Activated naive CD8-positive, alpha-beta T cell treated with anti-CD3 and anti-CD28 coated beads, Interleukin-2, amount 50 U/mL, for 24 hours (primary cell): Measurements from ENCODE around the gene ADAMTS16.

Source experiments
- ATAC-seq: fragments of 150-1000 bp; cut with Tn5 transposase; one replicate; pipeline ENCODE4 v1.10.0; 2021
- DNase-seq: peaks from one replicate; pipeline ENCODE4 v3.0.0; 2021
- H3K27ac Mint-ChIP-seq: one replicate; pipeline ENCODE4 v1.8.0; 2021; ENCODE audit warnings: mild to moderate bottlenecking, mixed read lengths
- H3K27me3 Mint-ChIP-seq: one replicate; pipeline ENCODE4 v1.8.0; 2021; ENCODE audit warnings: mixed read lengths
- H3K36me3 Mint-ChIP-seq: one replicate; pipeline ENCODE4 v1.8.0; 2021; ENCODE audit warnings: low read depth, mixed read lengths
- H3K4me1 Mint-ChIP-seq: one replicate; pipeline ENCODE4 v1.8.0; 2021; ENCODE audit warnings: mixed read lengths
- H3K4me3 Mint-ChIP-seq: one replicate; pipeline ENCODE4 v1.8.0; 2021; ENCODE audit warnings: mild to moderate bottlenecking, moderate library complexity, mixed read lengths
- H3K9me3 Mint-ChIP-seq: one replicate; pipeline ENCODE4 v1.8.0; 2021; ENCODE audit warnings: mixed read lengths

The ADAMTS16 gene

GRCh38 chr5:5139777-5140478 lies at the start of gene ADAMTS16:
Gene ADAMTS16, plus strand, starts transcription at chr5:5140330. Its CDS starts 138 bp downstream, at chr5:5140468.
- H3K36me3 Mint-ChIP-seq = no peaks in the 10 kb centered on the region
- H3K27me3 Mint-ChIP-seq = peaks cover 30% of the 10 kb centered on the region
- peaks cover 3% of the 10 kb centered on the region for H3K4me1 Mint-ChIP-seq
- no peak for ATAC-seq
- no peak for DNase-seq
- no peaks in the 10 kb centered on the region for H3K9me3 Mint-ChIP-seq
- no peak within 1 kb of the TSS for H3K27ac Mint-ChIP-seq
- no peak within 1 kb of the TSS for H3K4me3 Mint-ChIP-seq

GRCh38 chr5:5092149-5092548 lies 48.0 kb upstream of the ADAMTS16 start:
- DNase-seq = no peak

GRCh38 chr5:5100635-5101034 lies 39.5 kb upstream of the ADAMTS16 start:
- ATAC-seq (no peak), DNase-seq (no peak)
- no peaks in the 10 kb centered on the region for H3K27me3 Mint-ChIP-seq
- H3K4me1 Mint-ChIP-seq = no peaks in the 10 kb centered on the region
- no peak overlapping the region for H3K27ac Mint-ChIP-seq
- no peak overlapping the region for H3K4me3 Mint-ChIP-seq
- no peaks in the 10 kb centered on the region for H3K36me3 Mint-ChIP-seq
- peaks cover 4% of the 10 kb centered on the region for H3K9me3 Mint-ChIP-seq

More at GRCh38 chr5:5092149-5092548, 48.0 kb upstream of the ADAMTS16 start:
- no peak for ATAC-seq
- Mint-ChIP-seq H3K4me1 (no peaks in the 10 kb centered on the region), H3K4me3 (no peak overlapping the region), H3K9me3 (peaks cover 7% of the 10 kb centered on the region), H3K36me3 (no peaks in the 10 kb centered on the region), H3K27me3 (no peaks in the 10 kb centered on the region), H3K27ac (no peak overlapping the region)

- no peaks in the 10 kb centered on the region for H3K4me1 Mint-ChIP-seq
- ATAC-seq (no peak), DNase-seq (no peak)
- no peaks in the 10 kb centered on the region for H3K9me3 Mint-ChIP-seq
- H3K4me3 Mint-ChIP-seq = no peak overlapping the region
- H3K36me3 Mint-ChIP-seq = no peaks in the 10 kb centered on the region
- no peak overlapping the region for H3K27ac Mint-ChIP-seq
- H3K27me3 Mint-ChIP-seq = no peaks in the 10 kb centered on the region
Observed at GRCh38 chr5:5101676-5102075, 38.5 kb upstream of the ADAMTS16 start.

- H3K4me3 Mint-ChIP-seq = no peak overlapping the region
- ATAC-seq = no peak
- no peak for DNase-seq
- no peaks in the 10 kb centered on the region for H3K9me3 Mint-ChIP-seq
- no peaks in the 10 kb centered on the region for H3K27me3 Mint-ChIP-seq
- H3K27ac Mint-ChIP-seq = no peak overlapping the region
- H3K4me1 Mint-ChIP-seq = no peaks in the 10 kb centered on the region
- no peaks in the 10 kb centered on the region for H3K36me3 Mint-ChIP-seq
Observed at GRCh38 chr5:5103245-5103644, 36.9 kb upstream of the ADAMTS16 start.

- Mint-ChIP-seq H3K27ac (no peak overlapping the region), H3K27me3 (no peaks in the 10 kb centered on the region), H3K4me1 (no peaks in the 10 kb centered on the region), H3K9me3 (no peaks in the 10 kb centered on the region), H3K36me3 (no peaks in the 10 kb centered on the region), H3K4me3 (no peak overlapping the region)
- DNase-seq (no peak), ATAC-seq (no peak)
Observed at GRCh38 chr5:5104550-5104949, 35.6 kb upstream of the ADAMTS16 start.

GRCh38 chr5:5105531-5105930 lies 34.6 kb upstream of the ADAMTS16 start:
- H3K27me3 Mint-ChIP-seq = no peaks in the 10 kb centered on the region
- no peaks in the 10 kb centered on the region for H3K9me3 Mint-ChIP-seq
- DNase-seq = no peak
- H3K36me3 Mint-ChIP-seq = no peaks in the 10 kb centered on the region
- H3K4me1 Mint-ChIP-seq = no peaks in the 10 kb centered on the region
- ATAC-seq = no peak
- H3K4me3 Mint-ChIP-seq = no peak overlapping the region
- no peak overlapping the region for H3K27ac Mint-ChIP-seq

- Mint-ChIP-seq H3K9me3 (peaks cover 11% of the 10 kb centered on the region), H3K27me3 (no peaks in the 10 kb centered on the region), H3K4me1 (peaks cover 4% of the 10 kb centered on the region), H3K36me3 (no peaks in the 10 kb centered on the region), H3K4me3 (no peak overlapping the region), H3K27ac (no peak overlapping the region)
- DNase-seq (no peak), ATAC-seq (peak; percentile 89)
Observed at GRCh38 chr5:5116956-5117355, 23.2 kb upstream of the ADAMTS16 start.

- Mint-ChIP-seq H3K9me3 (peaks cover 6% of the 10 kb centered on the region), H3K27ac (no peak overlapping the region), H3K27me3 (peaks cover 2% of the 10 kb centered on the region), H3K4me1 (no peaks in the 10 kb centered on the region), H3K36me3 (no peaks in the 10 kb centered on the region), H3K4me3 (no peak overlapping the region)
- DNase-seq (no peak), ATAC-seq (no peak)
Observed at GRCh38 chr5:5122776-5123175, 17.4 kb upstream of the ADAMTS16 start.

GRCh38 chr5:5124231-5124630 lies 15.9 kb upstream of the ADAMTS16 start:
- no peak overlapping the region for H3K27ac Mint-ChIP-seq
- DNase-seq = no peak
- H3K27me3 Mint-ChIP-seq = peaks cover 2% of the 10 kb centered on the region
- H3K36me3 Mint-ChIP-seq = no peaks in the 10 kb centered on the region
- H3K4me1 Mint-ChIP-seq = no peaks in the 10 kb centered on the region
- H3K9me3 Mint-ChIP-seq = no peaks in the 10 kb centered on the region
- no peak overlapping the region for H3K4me3 Mint-ChIP-seq
- no peak for ATAC-seq

- no peaks in the 10 kb centered on the region for H3K4me1 Mint-ChIP-seq
- H3K27me3 Mint-ChIP-seq = peaks cover 2% of the 10 kb centered on the region
- H3K27ac Mint-ChIP-seq = no peak overlapping the region
- DNase-seq (no peak), ATAC-seq (no peak)
- no peak overlapping the region for H3K4me3 Mint-ChIP-seq
- H3K36me3 Mint-ChIP-seq = no peaks in the 10 kb centered on the region
- no peaks in the 10 kb centered on the region for H3K9me3 Mint-ChIP-seq
Observed at GRCh38 chr5:5126444-5126843, 13.7 kb upstream of the ADAMTS16 start.

GRCh38 chr5:5128766-5129165 lies 11.4 kb upstream of the ADAMTS16 start:
- ATAC-seq (no peak), DNase-seq (no peak)
- Mint-ChIP-seq H3K4me3 (no peak overlapping the region), H3K36me3 (no peaks in the 10 kb centered on the region), H3K27me3 (peaks cover 4% of the 10 kb centered on the region), H3K4me1 (no peaks in the 10 kb centered on the region), H3K9me3 (no peaks in the 10 kb centered on the region), H3K27ac (no peak overlapping the region)

- Mint-ChIP-seq H3K27me3 (peaks cover 2% of the 10 kb centered on the region), H3K4me1 (no peaks in the 10 kb centered on the region), H3K4me3 (no peak overlapping the region), H3K9me3 (no peaks in the 10 kb centered on the region), H3K36me3 (no peaks in the 10 kb centered on the region), H3K27ac (no peak overlapping the region)
- ATAC-seq = no peak
- DNase-seq = no peak
Observed at GRCh38 chr5:5132234-5132633, 7.9 kb upstream of the ADAMTS16 start.

GRCh38 chr5:5132693-5133295 lies 7.3 kb upstream of the ADAMTS16 start:
- no peak for ATAC-seq
- no peak overlapping the region for H3K27ac Mint-ChIP-seq
- peaks cover 2% of the 10 kb centered on the region for H3K27me3 Mint-ChIP-seq
- H3K4me3 Mint-ChIP-seq = no peak overlapping the region
- H3K36me3 Mint-ChIP-seq = no peaks in the 10 kb centered on the region
- H3K9me3 Mint-ChIP-seq = no peaks in the 10 kb centered on the region
- no peak for DNase-seq
- no peaks in the 10 kb centered on the region for H3K4me1 Mint-ChIP-seq

GRCh38 chr5:5134107-5134506 lies 6.0 kb upstream of the ADAMTS16 start:
- Mint-ChIP-seq H3K36me3 (no peaks in the 10 kb centered on the region), H3K27ac (no peak overlapping the region), H3K4me1 (no peaks in the 10 kb centered on the region), H3K9me3 (no peaks in the 10 kb centered on the region), H3K27me3 (peaks cover 8% of the 10 kb centered on the region), H3K4me3 (no peak overlapping the region)
- DNase-seq (no peak), ATAC-seq (no peak)
